HepG2 (cell line): Measurements from ENCODE around the gene IL32. TPM values are rescaled to one million over a fixed set of nuclear protein-coding genes. Genes with fewer than 3 reads are reported as not detected.

Experiments used
- FOXA1 ChIP-seq, 2 experiments: fragments of 450-650 bp in 1 of 2; sonication (generic) in 1 of 2; formaldehyde crosslinking in 1 of 2; IDR thresholded peaks; 2 replicates each; pipeline versions ENCODE4 v1.4.0 to v1.6.1; 2016 to 2020; ENCODE audit warnings: missing genetic modification reagents in 1 of 2
- MED1 ChIP-seq: sonication (generic); formaldehyde crosslinking; IDR thresholded peaks from 2 replicates; pipeline ENCODE4 v1.4.0; 2020; ENCODE audit warnings: missing genetic modification reagents
- MXI1 ChIP-seq: IDR thresholded peaks from 3 replicates; pipeline ENCODE4 v1.6.1; 2012; ENCODE audit warnings: low read depth, low read length, inconsistent platforms, borderline replicate concordance
- SOX6 ChIP-seq, 2 experiments: fragments of 450-650 bp in 1 of 2; sonication (generic) in 1 of 2; formaldehyde crosslinking in 1 of 2; IDR thresholded peaks; 2 replicates each; pipeline versions ENCODE4 v1.4.0 to v1.6.1; 2017 to 2020; ENCODE audit warnings: antibody characterized with exemption in 1 of 2, mild to moderate bottlenecking in 1 of 2, missing genetic modification reagents in 1 of 2
- ZFX ChIP-seq: sonication (generic); formaldehyde crosslinking; IDR thresholded peaks from 2 replicates; pipeline ENCODE4 v1.4.0; 2020; ENCODE audit warnings: mild to moderate bottlenecking, low read depth, missing genetic modification reagents, moderate library complexity
- ZNF777 ChIP-seq: sonication (generic); formaldehyde crosslinking; IDR thresholded peaks from 2 replicates; pipeline ENCODE4 v1.4.0; 2020; ENCODE audit warnings: missing genetic modification reagents
- polyA plus RNA-seq, 8 experiments: library from polyadenylated mRNA; depleted of rRNA in 3 of 8; stranded (reverse) in 7 of 8; unstranded in 1 of 8; fragments of >200 nt; fragmentation: Illumina TruSeq in 4 of 8; extraction: Trizol in 4 of 8; gene quantifications; 2 replicates each; pipeline versions ENCODE4 v1.2.1 to v1.2.3, GENCODE V29; 2011 to 2016; ENCODE audit warnings: low read depth in 4 of 8, missing spikeins in 1 of 8, mixed read lengths in 1 of 8; ENCODE audit not compliant: insufficient read depth in 1 of 8
- total RNA-seq, 5 experiments: library from RNA; depleted of rRNA; stranded (reverse); fragments of >200 nt; fragmentation: Illumina TruSeq; extraction: Trizol; gene quantifications; 2 replicates each; pipeline ENCODE4 v1.2.3, GENCODE V29; 2016; ENCODE audit warnings: low read depth in 1 of 5
- TF ChIP-seq, protein P1 (sequence below): IDR thresholded peaks from 2 replicates; pipeline ENCODE4 v1.6.1; 2016; ENCODE audit warnings: low read depth, missing genetic modification reagents, missing compliant biosample characterization
- TF ChIP-seq, protein P2 (sequence below): sonication (generic); formaldehyde crosslinking; IDR thresholded peaks from 2 replicates; pipeline ENCODE4 v1.5.0; 2020; ENCODE audit warnings: mild to moderate bottlenecking, missing genetic modification reagents, borderline replicate concordance
- TF ChIP-seq, protein P3 (sequence below): sonication (generic); formaldehyde crosslinking; IDR thresholded peaks from 2 replicates; pipeline ENCODE4 v1.4.0; 2020; ENCODE audit warnings: missing genetic modification reagents

The IL32 gene
- total and polyA plus RNA-seq, 2 of the 13 experiments (the other 11 are each of a cell fraction or from before 2014, with no cell fraction given): 115 to 165 TPM

DNA sequence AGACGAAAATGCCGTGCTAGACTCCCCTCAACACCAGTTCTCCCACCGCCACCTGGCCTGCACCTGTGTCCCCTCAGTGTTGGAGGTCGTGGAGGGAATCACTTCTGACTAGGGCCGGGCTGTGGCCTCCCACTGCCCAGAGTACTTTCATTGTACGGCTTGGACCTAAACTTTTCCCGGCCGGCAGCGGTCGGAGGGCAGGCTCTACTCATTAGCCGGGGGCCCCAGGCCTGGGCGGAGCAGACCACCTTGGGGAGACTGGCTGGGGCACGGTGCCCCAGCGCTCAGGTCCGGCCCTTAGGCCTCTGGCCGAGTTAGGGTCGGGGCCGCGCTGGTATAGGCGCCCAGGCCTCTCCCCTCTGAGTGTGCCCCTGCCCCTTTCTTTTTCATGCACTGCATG lies 48.1 kb upstream of the IL32 start (continued):
- TF ChIP-seq, protein P1, sequence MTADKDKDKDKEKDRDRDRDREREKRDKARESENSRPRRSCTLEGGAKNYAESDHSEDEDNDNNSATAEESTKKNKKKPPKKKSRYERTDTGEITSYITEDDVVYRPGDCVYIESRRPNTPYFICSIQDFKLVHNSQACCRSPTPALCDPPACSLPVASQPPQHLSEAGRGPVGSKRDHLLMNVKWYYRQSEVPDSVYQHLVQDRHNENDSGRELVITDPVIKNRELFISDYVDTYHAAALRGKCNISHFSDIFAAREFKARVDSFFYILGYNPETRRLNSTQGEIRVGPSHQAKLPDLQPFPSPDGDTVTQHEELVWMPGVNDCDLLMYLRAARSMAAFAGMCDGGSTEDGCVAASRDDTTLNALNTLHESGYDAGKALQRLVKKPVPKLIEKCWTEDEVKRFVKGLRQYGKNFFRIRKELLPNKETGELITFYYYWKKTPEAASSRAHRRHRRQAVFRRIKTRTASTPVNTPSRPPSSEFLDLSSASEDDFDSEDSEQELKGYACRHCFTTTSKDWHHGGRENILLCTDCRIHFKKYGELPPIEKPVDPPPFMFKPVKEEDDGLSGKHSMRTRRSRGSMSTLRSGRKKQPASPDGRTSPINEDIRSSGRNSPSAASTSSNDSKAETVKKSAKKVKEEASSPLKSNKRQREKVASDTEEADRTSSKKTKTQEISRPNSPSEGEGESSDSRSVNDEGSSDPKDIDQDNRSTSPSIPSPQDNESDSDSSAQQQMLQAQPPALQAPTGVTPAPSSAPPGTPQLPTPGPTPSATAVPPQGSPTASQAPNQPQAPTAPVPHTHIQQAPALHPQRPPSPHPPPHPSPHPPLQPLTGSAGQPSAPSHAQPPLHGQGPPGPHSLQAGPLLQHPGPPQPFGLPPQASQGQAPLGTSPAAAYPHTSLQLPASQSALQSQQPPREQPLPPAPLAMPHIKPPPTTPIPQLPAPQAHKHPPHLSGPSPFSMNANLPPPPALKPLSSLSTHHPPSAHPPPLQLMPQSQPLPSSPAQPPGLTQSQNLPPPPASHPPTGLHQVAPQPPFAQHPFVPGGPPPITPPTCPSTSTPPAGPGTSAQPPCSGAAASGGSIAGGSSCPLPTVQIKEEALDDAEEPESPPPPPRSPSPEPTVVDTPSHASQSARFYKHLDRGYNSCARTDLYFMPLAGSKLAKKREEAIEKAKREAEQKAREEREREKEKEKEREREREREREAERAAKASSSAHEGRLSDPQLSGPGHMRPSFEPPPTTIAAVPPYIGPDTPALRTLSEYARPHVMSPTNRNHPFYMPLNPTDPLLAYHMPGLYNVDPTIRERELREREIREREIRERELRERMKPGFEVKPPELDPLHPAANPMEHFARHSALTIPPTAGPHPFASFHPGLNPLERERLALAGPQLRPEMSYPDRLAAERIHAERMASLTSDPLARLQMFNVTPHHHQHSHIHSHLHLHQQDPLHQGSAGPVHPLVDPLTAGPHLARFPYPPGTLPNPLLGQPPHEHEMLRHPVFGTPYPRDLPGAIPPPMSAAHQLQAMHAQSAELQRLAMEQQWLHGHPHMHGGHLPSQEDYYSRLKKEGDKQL: no peak
- TF ChIP-seq ZNF777 (CRISPR knock-in tag): no peak
- 0 out of 2 replicates have a peak, but pooled peaks have one; percentile 28 for TF ChIP-seq MED1 (CRISPR knock-in tag)
- TF ChIP-seq ZFX (CRISPR knock-in tag): peak; percentile 60; the same call in 1 of the 2 replicates
- TF ChIP-seq MXI1: no peak
- TF ChIP-seq, protein P2, sequence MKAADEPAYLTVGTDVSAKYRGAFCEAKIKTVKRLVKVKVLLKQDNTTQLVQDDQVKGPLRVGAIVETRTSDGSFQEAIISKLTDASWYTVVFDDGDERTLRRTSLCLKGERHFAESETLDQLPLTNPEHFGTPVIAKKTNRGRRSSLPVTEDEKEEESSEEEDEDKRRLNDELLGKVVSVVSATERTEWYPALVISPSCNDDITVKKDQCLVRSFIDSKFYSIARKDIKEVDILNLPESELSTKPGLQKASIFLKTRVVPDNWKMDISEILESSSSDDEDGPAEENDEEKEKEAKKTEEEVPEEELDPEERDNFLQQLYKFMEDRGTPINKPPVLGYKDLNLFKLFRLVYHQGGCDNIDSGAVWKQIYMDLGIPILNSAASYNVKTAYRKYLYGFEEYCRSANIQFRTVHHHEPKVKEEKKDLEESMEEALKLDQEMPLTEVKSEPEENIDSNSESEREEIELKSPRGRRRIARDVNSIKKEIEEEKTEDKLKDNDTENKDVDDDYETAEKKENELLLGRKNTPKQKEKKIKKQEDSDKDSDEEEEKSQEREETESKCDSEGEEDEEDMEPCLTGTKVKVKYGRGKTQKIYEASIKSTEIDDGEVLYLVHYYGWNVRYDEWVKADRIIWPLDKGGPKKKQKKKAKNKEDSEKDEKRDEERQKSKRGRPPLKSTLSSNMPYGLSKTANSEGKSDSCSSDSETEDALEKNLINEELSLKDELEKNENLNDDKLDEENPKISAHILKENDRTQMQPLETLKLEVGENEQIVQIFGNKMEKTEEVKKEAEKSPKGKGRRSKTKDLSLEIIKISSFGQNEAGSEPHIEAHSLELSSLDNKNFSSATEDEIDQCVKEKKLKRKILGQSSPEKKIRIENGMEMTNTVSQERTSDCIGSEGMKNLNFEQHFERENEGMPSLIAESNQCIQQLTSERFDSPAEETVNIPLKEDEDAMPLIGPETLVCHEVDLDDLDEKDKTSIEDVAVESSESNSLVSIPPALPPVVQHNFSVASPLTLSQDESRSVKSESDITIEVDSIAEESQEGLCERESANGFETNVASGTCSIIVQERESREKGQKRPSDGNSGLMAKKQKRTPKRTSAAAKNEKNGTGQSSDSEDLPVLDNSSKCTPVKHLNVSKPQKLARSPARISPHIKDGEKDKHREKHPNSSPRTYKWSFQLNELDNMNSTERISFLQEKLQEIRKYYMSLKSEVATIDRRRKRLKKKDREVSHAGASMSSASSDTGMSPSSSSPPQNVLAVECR (CRISPR knock-in tag): 0 out of 2 replicates have a peak, but pooled peaks have one; percentile 3
- TF ChIP-seq, protein P3, sequence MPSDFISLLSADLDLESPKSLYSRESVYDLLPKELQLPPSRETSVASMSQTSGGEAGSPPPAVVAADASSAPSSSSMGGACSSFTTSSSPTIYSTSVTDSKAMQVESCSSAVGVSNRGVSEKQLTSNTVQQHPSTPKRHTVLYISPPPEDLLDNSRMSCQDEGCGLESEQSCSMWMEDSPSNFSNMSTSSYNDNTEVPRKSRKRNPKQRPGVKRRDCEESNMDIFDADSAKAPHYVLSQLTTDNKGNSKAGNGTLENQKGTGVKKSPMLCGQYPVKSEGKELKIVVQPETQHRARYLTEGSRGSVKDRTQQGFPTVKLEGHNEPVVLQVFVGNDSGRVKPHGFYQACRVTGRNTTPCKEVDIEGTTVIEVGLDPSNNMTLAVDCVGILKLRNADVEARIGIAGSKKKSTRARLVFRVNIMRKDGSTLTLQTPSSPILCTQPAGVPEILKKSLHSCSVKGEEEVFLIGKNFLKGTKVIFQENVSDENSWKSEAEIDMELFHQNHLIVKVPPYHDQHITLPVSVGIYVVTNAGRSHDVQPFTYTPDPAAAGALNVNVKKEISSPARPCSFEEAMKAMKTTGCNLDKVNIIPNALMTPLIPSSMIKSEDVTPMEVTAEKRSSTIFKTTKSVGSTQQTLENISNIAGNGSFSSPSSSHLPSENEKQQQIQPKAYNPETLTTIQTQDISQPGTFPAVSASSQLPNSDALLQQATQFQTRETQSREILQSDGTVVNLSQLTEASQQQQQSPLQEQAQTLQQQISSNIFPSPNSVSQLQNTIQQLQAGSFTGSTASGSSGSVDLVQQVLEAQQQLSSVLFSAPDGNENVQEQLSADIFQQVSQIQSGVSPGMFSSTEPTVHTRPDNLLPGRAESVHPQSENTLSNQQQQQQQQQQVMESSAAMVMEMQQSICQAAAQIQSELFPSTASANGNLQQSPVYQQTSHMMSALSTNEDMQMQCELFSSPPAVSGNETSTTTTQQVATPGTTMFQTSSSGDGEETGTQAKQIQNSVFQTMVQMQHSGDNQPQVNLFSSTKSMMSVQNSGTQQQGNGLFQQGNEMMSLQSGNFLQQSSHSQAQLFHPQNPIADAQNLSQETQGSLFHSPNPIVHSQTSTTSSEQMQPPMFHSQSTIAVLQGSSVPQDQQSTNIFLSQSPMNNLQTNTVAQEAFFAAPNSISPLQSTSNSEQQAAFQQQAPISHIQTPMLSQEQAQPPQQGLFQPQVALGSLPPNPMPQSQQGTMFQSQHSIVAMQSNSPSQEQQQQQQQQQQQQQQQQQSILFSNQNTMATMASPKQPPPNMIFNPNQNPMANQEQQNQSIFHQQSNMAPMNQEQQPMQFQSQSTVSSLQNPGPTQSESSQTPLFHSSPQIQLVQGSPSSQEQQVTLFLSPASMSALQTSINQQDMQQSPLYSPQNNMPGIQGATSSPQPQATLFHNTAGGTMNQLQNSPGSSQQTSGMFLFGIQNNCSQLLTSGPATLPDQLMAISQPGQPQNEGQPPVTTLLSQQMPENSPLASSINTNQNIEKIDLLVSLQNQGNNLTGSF (CRISPR knock-in tag): no peak
- no peak for TF ChIP-seq FOXA1 (IDR thresholded peaks at IDR 0.05)
- TF ChIP-seq FOXA1 (CRISPR knock-in tag; IDR thresholded peaks at IDR 0.05): no peak
- no peak for TF ChIP-seq SOX6 (IDR thresholded peaks at IDR 0.05)
- peak; percentile 3; the same call in 1 of the 2 replicates for TF ChIP-seq SOX6 (CRISPR knock-in tag; IDR thresholded peaks at IDR 0.05)
